ENCODE measurements around the gene NLRP1.
A peak's percentile ranks its signal among the peaks of the same experiment; 100 is the strongest.

The NLRP1 gene

GRCh38 chr17:5553479-5553878 is 30.8 kb downstream of the NLRP1 start:
- DNase-seq: no peak

GRCh38 chr17:5552841-5553240 is 31.5 kb downstream of the NLRP1 start:
- no peak for DNase-seq

- peak; percentile 37 for DNase-seq
Measured at GRCh38 chr17:5545051-5545987, 39.0 kb downstream of the NLRP1 start.

- DNase-seq: peak; percentile 41
Measured at GRCh38 chr17:5544115-5544514, 40.2 kb downstream of the NLRP1 start.

- peak; percentile 26 for DNase-seq
Measured at GRCh38 chr17:5541610-5542202, 42.6 kb downstream of the NLRP1 start.

- no peak for DNase-seq
Measured at GRCh38 chr17:5540321-5540720, 44.0 kb downstream of the NLRP1 start.

GRCh38 chr17:5539286-5539685 is 45.0 kb downstream of the NLRP1 start:
- DNase-seq: no peak

- no peak for DNase-seq
Measured at GRCh38 chr17:5536866-5537650, 47.3 kb downstream of the NLRP1 start.

GRCh38 chr17:5535436-5535835 is 48.9 kb downstream of the NLRP1 start:
- DNase-seq: no peak

GRCh38 chr17:5533486-5534315 is 50.6 kb downstream of the NLRP1 start:
- no peak for DNase-seq

- DNase-seq: no peak
Measured at GRCh38 chr17:5532581-5532980, 51.7 kb downstream of the NLRP1 start.

GRCh38 chr17:5531085-5531418 is 53.3 kb downstream of the NLRP1 start:
- no peak for DNase-seq

GRCh38 chr17:5530265-5531084 is 53.8 kb downstream of the NLRP1 start:
- no peak for DNase-seq

- no peak for DNase-seq
Measured at GRCh38 chr17:5527601-5528250, 56.6 kb downstream of the NLRP1 start.

- peak; percentile 78 for DNase-seq
Measured at GRCh38 chr17:5526821-5527598, 57.3 kb downstream of the NLRP1 start.

GRCh38 chr17:5523249-5523648 is 61.1 kb downstream of the NLRP1 start:
- DNase-seq: no peak

- DNase-seq: no peak
Measured at GRCh38 chr17:5522476-5522875, 61.8 kb downstream of the NLRP1 start.

- no peak for DNase-seq
Measured at GRCh38 chr17:5516060-5516792, 68.1 kb downstream of the NLRP1 start.

- DNase-seq: no peak
Measured at GRCh38 chr17:5514976-5515375, 69.3 kb downstream of the NLRP1 start.

- DNase-seq: no peak
Measured at GRCh38 chr17:5513628-5514027, 70.7 kb downstream of the NLRP1 start.
